Adrenal gland (tissue), 12 donors: ENCODE measurements around the gene KCNT1. TPM values are rescaled to one million over a fixed set of nuclear protein-coding genes. Genes with fewer than 3 reads are reported as not detected.

Experiments
- DNase-seq, 7 donors: peaks; one replicate each; pipeline ENCODE4 v3.0.0-alpha.2; 2019 to 2020
- H3K27ac ChIP-seq, 5 donors: fragments of 200-600 bp; sonication (generic) in 4 of 5; 1 replicate in 3 of 5; 2 replicates in 2 of 5; pipeline versions ENCODE4 v1.5.1 to v1.8.0; 2016 to 2020; ENCODE audit warnings: mild to moderate bottlenecking in 1 of 5
- H3K27me3 ChIP-seq: fragments of 200-600 bp; 2 replicates; pipeline ENCODE4 v1.8.0; 2021
- H3K36me3 ChIP-seq, 2 donors: fragments of 200-600 bp; replicated peaks in 1 of 2; 1 replicate in 1 of 2; 2 replicates in 1 of 2; pipeline versions ENCODE4 v1.5.1 to v1.8.0; 2018 to 2022
- H3K4me1 ChIP-seq, 2 donors: fragments of 200-600 bp; replicated peaks in 1 of 2; 1 replicate in 1 of 2; 2 replicates in 1 of 2; pipeline versions ENCODE4 v1.5.1 to v1.8.0; 2018 to 2021
- H3K4me3 ChIP-seq, 4 donors: fragments of 200-600 bp; sonication (generic) in 3 of 4; one replicate each; pipeline ENCODE4 v1.5.1; 2016 to 2018
- H3K9me3 ChIP-seq, 3 donors: fragments of 200-600 bp; sonication (generic) in 1 of 3; replicated peaks in 1 of 3; 1 replicate in 2 of 3; 2 replicates in 1 of 3; pipeline versions ENCODE4 v1.5.1 to v1.8.0; 2016 to 2021
- POLR2A ChIP-seq, 2 donors: fragments of 450-650 bp; IDR thresholded peaks; one replicate each; pipeline ENCODE4 v1.6.1; 2017; ENCODE audit warnings: antibody characterized with exemption in 2 of 2, mild to moderate bottlenecking in 2 of 2, moderate library complexity in 1 of 2
- WGBS, 4 donors: extraction: QIAGEN DNeasy Blood & Tissue Kit in 2 of 4; methylation state at CpG; one replicate each; pipeline versions ENCODE4 v1.1.5 to v1.1.7; 2013 to 2017; 5-methylcytosine and 5-hydroxymethylcytosine counted together
- intact Hi-C, 2 donors: fragments of 100-400 bp; cut with DNase I; formaldehyde crosslinking; loops; one replicate each; pipeline versions ENCODE4 v1.14.1 to v1.15.0; 2022 to 2023
- polyA plus RNA-seq, 3 donors: library from polyadenylated mRNA; stranded (reverse); fragments of 200-250 nt in 2 of 3; fragments of 350-450 nt in 1 of 3; fragmentation: Illumina TruSeq in 1 of 3; extraction: RNeasy Lipid Tissue Mini Kit (QIAGEN cat#74804) in 1 of 3; gene quantifications; one replicate each; pipeline ENCODE4 v1.2.3, GENCODE V29; 2013 to 2014
- total RNA-seq, 9 donors: library from RNA; depleted of rRNA in 4 of 9; stranded (reverse); fragments of >200 nt in 4 of 9; fragments of 120-200 nt in 1 of 9; fragmentation: NEBNext Ultra II Directional in 1 of 9; extraction: Animal tissue kit (Norgen Biotek cat#: 25700) in 1 of 9; gene quantifications; one replicate each; pipeline versions ENCODE4 v1.1.0 to v1.2.4, GENCODE V29; 2013 to 2023
- TF ChIP-seq, protein P1 (sequence below), 6 experiments: fragments of 450-650 bp in 4 of 6; fragments of 200-600 bp in 2 of 6; sonication (generic) in 1 of 6; IDR thresholded peaks; 1 replicate in 5 of 6; 2 replicates in 1 of 6; pipeline versions ENCODE4 v1.5.1 to v1.8.0; 2016 to 2021; ENCODE audit warnings: antibody characterized with exemption in 6 of 6, mild to moderate bottlenecking in 2 of 6, moderate library complexity in 1 of 6
- donor health status: healthy with polysubstance abuse.
- donor health status: Bipolar disorder and iron deficiency.
- donor health status: DM: yes; HTN: yes; CAD: no.
- donor health status: DM: no; HTN: no; CAD: no.
- donor health status: DM: no; HTN: no; CAD: no.
- donor health status: DM: yes; HTN: yes; CAD: no.

KCNT1 gene
- total and polyA plus RNA-seq, 12 donors = 0.05 to 2.4 (median 0.24) TPM; not detected in 6

GRCh38 chr9:135724186-135724787, 22.3 kb downstream of the KCNT1 start:
- no peak for TF ChIP-seq POLR2A (IDR thresholded peaks at IDR 0.05)
- TF ChIP-seq, protein P1, sequence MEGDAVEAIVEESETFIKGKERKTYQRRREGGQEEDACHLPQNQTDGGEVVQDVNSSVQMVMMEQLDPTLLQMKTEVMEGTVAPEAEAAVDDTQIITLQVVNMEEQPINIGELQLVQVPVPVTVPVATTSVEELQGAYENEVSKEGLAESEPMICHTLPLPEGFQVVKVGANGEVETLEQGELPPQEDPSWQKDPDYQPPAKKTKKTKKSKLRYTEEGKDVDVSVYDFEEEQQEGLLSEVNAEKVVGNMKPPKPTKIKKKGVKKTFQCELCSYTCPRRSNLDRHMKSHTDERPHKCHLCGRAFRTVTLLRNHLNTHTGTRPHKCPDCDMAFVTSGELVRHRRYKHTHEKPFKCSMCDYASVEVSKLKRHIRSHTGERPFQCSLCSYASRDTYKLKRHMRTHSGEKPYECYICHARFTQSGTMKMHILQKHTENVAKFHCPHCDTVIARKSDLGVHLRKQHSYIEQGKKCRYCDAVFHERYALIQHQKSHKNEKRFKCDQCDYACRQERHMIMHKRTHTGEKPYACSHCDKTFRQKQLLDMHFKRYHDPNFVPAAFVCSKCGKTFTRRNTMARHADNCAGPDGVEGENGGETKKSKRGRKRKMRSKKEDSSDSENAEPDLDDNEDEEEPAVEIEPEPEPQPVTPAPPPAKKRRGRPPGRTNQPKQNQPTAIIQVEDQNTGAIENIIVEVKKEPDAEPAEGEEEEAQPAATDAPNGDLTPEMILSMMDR (IDR thresholded peaks at IDR 0.05) = no peak
- no peak overlapping the region for H3K27ac ChIP-seq
- WGBS, 4 donors = 59 to 84% (median 79%) methylated on average over 9 to 16 of the region's 16 CpGs
- intact Hi-C loops = no loop called here
- no peak for DNase-seq
- H3K27me3 ChIP-seq = peaks cover 6% of the 10 kb centered on the region
- no peaks in the 10 kb centered on the region for H3K4me1 ChIP-seq
- H3K4me3 ChIP-seq = no peak overlapping the region
- H3K36me3 ChIP-seq = no peaks in the 10 kb centered on the region
- no peaks in the 10 kb centered on the region for H3K9me3 ChIP-seq

DNA sequence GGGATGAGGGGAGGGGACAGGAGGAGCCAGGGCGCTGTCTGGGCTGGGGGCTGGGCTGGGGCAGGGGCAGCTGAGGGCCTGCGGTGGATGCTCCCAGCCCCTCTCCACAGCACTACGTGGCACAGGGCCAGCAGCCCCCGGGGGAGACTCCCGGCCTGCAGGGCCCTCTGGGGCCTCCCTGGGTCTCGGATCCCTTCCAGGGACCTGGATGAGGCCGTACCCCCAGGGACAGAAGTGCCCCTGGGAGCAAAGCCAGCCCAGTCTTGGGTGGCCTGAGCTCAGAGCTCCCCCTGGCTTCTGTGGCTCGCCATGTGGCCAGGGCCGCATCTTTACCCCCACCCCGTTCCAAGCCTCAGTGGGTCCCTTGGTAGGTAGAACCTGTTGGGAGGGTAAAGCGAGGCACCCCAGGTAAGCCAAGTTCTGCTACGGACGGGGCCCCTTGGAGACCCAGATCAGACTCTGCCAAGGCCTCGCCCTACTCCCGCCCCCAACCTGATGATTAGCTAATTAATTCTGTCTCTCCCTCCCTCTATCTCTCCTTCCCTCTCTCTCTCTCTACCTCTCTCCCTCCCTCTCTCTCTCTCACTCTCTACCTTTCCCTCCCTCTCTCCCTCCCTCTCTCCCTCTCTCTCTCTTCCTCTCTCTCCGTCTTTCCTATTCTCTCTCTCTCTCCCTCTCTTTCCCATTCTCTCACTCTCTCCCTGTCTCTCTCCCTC, 24.3 kb downstream of the KCNT1 start:
- intact Hi-C loops = no loop called here
- Histone ChIP-seq H3K36me3 (no peaks in the 10 kb centered on the region), H3K9me3 (no peaks in the 10 kb centered on the region), H3K4me3 (no peak overlapping the region), H3K27me3 (peaks cover 6% of the 10 kb centered on the region), H3K4me1 (no peaks in the 10 kb centered on the region), H3K27ac (no peak overlapping the region)
- 63 to 78% (median 67%) methylated on average over 6 to 16 of the region's 16 CpGs for WGBS, 4 donors
- DNase-seq = no peak
- TF ChIP-seq, protein P1 (IDR thresholded peaks at IDR 0.05) = no peak

- Histone ChIP-seq H3K27me3 (no peaks in the 10 kb centered on the region), H3K27ac (no peak overlapping the region), H3K36me3 (no peaks in the 10 kb centered on the region), H3K4me3 (no peak overlapping the region), H3K9me3 (no peaks in the 10 kb centered on the region), H3K4me1 (no peaks in the 10 kb centered on the region)
- no peak for DNase-seq
- WGBS, 4 donors = 58 to 66% (median 60%) methylated on average over 2 to 11 of the region's 11 CpGs
- TF ChIP-seq POLR2A (IDR thresholded peaks at IDR 0.05) = no peak
- TF ChIP-seq, protein P1 (IDR thresholded peaks at IDR 0.05) = no peak
- intact Hi-C loops = no loop called here
Measured at GRCh38 chr9:135727257-135727875, 25.4 kb downstream of the KCNT1 start.

GRCh38 chr9:135728436-135729110, 26.6 kb downstream of the KCNT1 start:
- DNase-seq = no peak
- H3K4me3 ChIP-seq = no peak overlapping the region
- no peak overlapping the region for H3K27ac ChIP-seq
- intact Hi-C loops = no loop called here
- no peaks in the 10 kb centered on the region for H3K9me3 ChIP-seq
- no peaks in the 10 kb centered on the region for H3K27me3 ChIP-seq
- TF ChIP-seq, protein P1 (IDR thresholded peaks at IDR 0.05) = no peak
- no peak for TF ChIP-seq POLR2A (IDR thresholded peaks at IDR 0.05)
- H3K4me1 ChIP-seq = no peaks in the 10 kb centered on the region
- no peaks in the 10 kb centered on the region for H3K36me3 ChIP-seq
- 64 to 85% (median 69%) methylated on average over 6 to 18 of the region's 18 CpGs for WGBS, 4 donors
